WTC11 (cell line): ENCODE data around the gene CLEC2A. TPM values are rescaled to one million over a fixed set of nuclear protein-coding genes. Genes with fewer than 3 reads are reported as not detected.

Source experiments
- ATAC-seq: fragments of 200-7000 bp; cut with Tn5 transposase; 2 replicates; pipeline ENCODE4 v1.10.0; 2021; ENCODE audit warnings: mild to moderate bottlenecking, moderate library complexity
- CTCF ChIA-PET: fragments of 300-600 bp; sonication (Branson Sonifier 250); formaldehyde crosslinking; loops from one replicate; lab custom pipeline; 2021; ENCODE audit warnings: antibody characterized with exemption; lab: Charles Lee
- POLR2A ChIA-PET: fragments of 350-600 bp; sonication (Branson Sonifier 250); formaldehyde crosslinking; loops from one replicate; lab custom pipeline; 2021; ENCODE audit warnings: antibody characterized with exemption; lab: Charles Lee
- DNase-seq: peaks from one replicate; pipeline ENCODE4 v3.0.0; 2021; ENCODE audit warnings: low spot score
- H3K27ac Mint-ChIP-seq: 2 replicates; pipeline ENCODE4 v1.8.0; 2021; ENCODE audit warnings: mixed read lengths
- H3K27me3 Mint-ChIP-seq: 2 replicates; pipeline ENCODE4 v1.8.0; 2021; ENCODE audit warnings: low read depth, mild to moderate bottlenecking, moderate library complexity, mixed read lengths
- H3K36me3 Mint-ChIP-seq: 2 replicates; pipeline ENCODE4 v1.8.0; 2021; ENCODE audit warnings: mixed read lengths
- H3K4me1 Mint-ChIP-seq: 2 replicates; pipeline ENCODE4 v1.8.0; 2022; ENCODE audit warnings: mixed read lengths
- H3K4me3 Mint-ChIP-seq: 2 replicates; pipeline ENCODE4 v1.8.0; 2021; ENCODE audit warnings: mild to moderate bottlenecking, moderate library complexity, mixed read lengths
- H3K9me3 Mint-ChIP-seq: 2 replicates; pipeline ENCODE4 v1.8.0; 2021; ENCODE audit warnings: mixed read lengths
- ATF3 ChIP-seq: sonication (generic); formaldehyde crosslinking; conservative IDR thresholded peaks from 2 replicates; pipeline ENCODE4 v1.8.1; 2022; ENCODE audit warnings: mild to moderate bottlenecking, missing genetic modification reagents
- FOXK1 ChIP-seq: sonication (generic); formaldehyde crosslinking; IDR thresholded peaks from 2 replicates; pipeline ENCODE4 v1.8.0; 2022; ENCODE audit warnings: mild to moderate bottlenecking, moderate library complexity, missing genetic modification reagents
- GABPB1 ChIP-seq: sonication (generic); formaldehyde crosslinking; IDR thresholded peaks from 2 replicates; pipeline ENCODE4 v1.8.1; 2023; ENCODE audit warnings: mild to moderate bottlenecking, missing genetic modification reagents
- HMGA2 ChIP-seq: fragments of 250-450 bp; sonication (Bioruptor Pico); IDR thresholded peaks from 2 replicates; pipeline ENCODE4 v1.4.0; 2021; ENCODE audit warnings: mild to moderate bottlenecking, moderate library complexity
- HMGXB4 ChIP-seq: sonication (generic); formaldehyde crosslinking; IDR thresholded peaks from 2 replicates; pipeline ENCODE4 v1.8.1; 2023; ENCODE audit warnings: mild to moderate bottlenecking, moderate library complexity, missing genetic modification reagents
- KAT7 ChIP-seq: sonication (generic); formaldehyde crosslinking; IDR thresholded peaks from 2 replicates; pipeline ENCODE4 v1.8.1; 2023; ENCODE audit warnings: missing genetic modification reagents, mild to moderate bottlenecking, borderline replicate concordance
- NFYB ChIP-seq: sonication (generic); formaldehyde crosslinking; conservative IDR thresholded peaks from 2 replicates; pipeline ENCODE4 v1.8.0; 2022; ENCODE audit warnings: low read depth, missing genetic modification reagents
- PREB ChIP-seq: sonication (generic); formaldehyde crosslinking; IDR thresholded peaks from 2 replicates; pipeline ENCODE4 v1.8.1; 2022; ENCODE audit warnings: mild to moderate bottlenecking, missing genetic modification reagents, moderate library complexity, borderline replicate concordance
- STAT6 ChIP-seq: sonication (generic); formaldehyde crosslinking; conservative IDR thresholded peaks from 2 replicates; pipeline ENCODE4 v1.8.1; 2023; ENCODE audit warnings: mild to moderate bottlenecking, low read depth, missing genetic modification reagents, moderate library complexity
- TEAD1 ChIP-seq: sonication (generic); formaldehyde crosslinking; IDR thresholded peaks from 2 replicates; pipeline ENCODE4 v1.8.0; 2022; ENCODE audit warnings: mild to moderate bottlenecking, missing genetic modification reagents
- ZNF121 ChIP-seq: sonication (generic); formaldehyde crosslinking; IDR thresholded peaks from 2 replicates; pipeline ENCODE4 v1.8.0; 2023; ENCODE audit warnings: missing genetic modification reagents
- ZNF396 ChIP-seq: fragments of 250-450 bp; sonication (Bioruptor Pico); IDR thresholded peaks from 2 replicates; pipeline ENCODE4 v1.8.0; 2021; ENCODE audit warnings: mild to moderate bottlenecking, moderate library complexity, borderline replicate concordance
- ZSCAN18 ChIP-seq: fragments of 250-450 bp; sonication (Bioruptor Pico); IDR thresholded peaks from 2 replicates; pipeline ENCODE4 v2.1.2; 2022; ENCODE audit warnings: mild to moderate bottlenecking, moderate library complexity
- total RNA-seq: library from RNA; stranded (reverse); gene quantifications from 3 replicates; pipeline ENCODE4 v1.2.3, GENCODE V29; 2021
- TF ChIP-seq, protein P1 (sequence below): fragments of 250-450 bp; sonication (Bioruptor Pico); IDR thresholded peaks from 2 replicates; pipeline ENCODE4 v1.9.0; 2021; ENCODE audit warnings: mild to moderate bottlenecking
- TF ChIP-seq, protein P2 (sequence below): fragments of 250-450 bp; sonication (Bioruptor Pico); conservative IDR thresholded peaks from 2 replicates; pipeline ENCODE4 v1.9.0; 2021; ENCODE audit warnings: mild to moderate bottlenecking
- TF ChIP-seq, protein P3 (sequence below): sonication (generic); formaldehyde crosslinking; IDR thresholded peaks from 2 replicates; pipeline ENCODE4 v1.8.0; 2022; ENCODE audit warnings: mild to moderate bottlenecking, missing genetic modification reagents
- TF ChIP-seq, protein P4 (sequence below): sonication (generic); formaldehyde crosslinking; IDR thresholded peaks from 2 replicates; pipeline ENCODE4 v1.8.0; 2023; ENCODE audit warnings: mild to moderate bottlenecking, missing genetic modification reagents

Gene CLEC2A
- total RNA-seq, 1 experiment from 2014 or later = 3.5 TPM

DNA sequence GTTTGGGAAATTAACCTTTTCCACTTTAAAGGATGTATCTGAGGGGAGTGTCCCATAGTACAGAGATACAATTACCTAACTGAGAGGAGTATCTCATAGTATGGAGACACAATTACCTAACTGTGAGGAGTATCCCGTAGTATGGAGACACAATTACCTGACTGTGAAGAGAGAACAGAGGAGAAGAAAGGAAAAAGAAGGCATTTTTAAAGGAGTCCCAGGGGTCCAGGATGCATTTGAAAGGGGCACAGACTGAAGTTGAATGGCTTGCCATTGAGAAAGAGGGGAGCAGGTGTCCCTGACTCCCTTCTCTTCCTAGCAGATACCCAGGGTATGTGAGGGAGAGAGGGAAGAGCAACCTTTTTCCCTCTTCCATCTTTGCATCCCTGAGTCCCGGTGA lies 33.0 kb downstream of the CLEC2A start:
- H3K27me3 Mint-ChIP-seq = no peaks in the 10 kb centered on the region
- TF ChIP-seq FOXK1 (CRISPR knock-in tag) (no peak), ZNF121 (CRISPR knock-in tag) (no peak), ZSCAN18 (0 out of 2 replicates have a peak, but pooled peaks have one; percentile 32)
- TF ChIP-seq, protein P1, sequence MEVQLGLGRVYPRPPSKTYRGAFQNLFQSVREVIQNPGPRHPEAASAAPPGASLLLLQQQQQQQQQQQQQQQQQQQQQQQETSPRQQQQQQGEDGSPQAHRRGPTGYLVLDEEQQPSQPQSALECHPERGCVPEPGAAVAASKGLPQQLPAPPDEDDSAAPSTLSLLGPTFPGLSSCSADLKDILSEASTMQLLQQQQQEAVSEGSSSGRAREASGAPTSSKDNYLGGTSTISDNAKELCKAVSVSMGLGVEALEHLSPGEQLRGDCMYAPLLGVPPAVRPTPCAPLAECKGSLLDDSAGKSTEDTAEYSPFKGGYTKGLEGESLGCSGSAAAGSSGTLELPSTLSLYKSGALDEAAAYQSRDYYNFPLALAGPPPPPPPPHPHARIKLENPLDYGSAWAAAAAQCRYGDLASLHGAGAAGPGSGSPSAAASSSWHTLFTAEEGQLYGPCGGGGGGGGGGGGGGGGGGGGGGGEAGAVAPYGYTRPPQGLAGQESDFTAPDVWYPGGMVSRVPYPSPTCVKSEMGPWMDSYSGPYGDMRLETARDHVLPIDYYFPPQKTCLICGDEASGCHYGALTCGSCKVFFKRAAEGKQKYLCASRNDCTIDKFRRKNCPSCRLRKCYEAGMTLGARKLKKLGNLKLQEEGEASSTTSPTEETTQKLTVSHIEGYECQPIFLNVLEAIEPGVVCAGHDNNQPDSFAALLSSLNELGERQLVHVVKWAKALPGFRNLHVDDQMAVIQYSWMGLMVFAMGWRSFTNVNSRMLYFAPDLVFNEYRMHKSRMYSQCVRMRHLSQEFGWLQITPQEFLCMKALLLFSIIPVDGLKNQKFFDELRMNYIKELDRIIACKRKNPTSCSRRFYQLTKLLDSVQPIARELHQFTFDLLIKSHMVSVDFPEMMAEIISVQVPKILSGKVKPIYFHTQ (CRISPR knock-in tag) = no peak
- TF ChIP-seq, protein P2, sequence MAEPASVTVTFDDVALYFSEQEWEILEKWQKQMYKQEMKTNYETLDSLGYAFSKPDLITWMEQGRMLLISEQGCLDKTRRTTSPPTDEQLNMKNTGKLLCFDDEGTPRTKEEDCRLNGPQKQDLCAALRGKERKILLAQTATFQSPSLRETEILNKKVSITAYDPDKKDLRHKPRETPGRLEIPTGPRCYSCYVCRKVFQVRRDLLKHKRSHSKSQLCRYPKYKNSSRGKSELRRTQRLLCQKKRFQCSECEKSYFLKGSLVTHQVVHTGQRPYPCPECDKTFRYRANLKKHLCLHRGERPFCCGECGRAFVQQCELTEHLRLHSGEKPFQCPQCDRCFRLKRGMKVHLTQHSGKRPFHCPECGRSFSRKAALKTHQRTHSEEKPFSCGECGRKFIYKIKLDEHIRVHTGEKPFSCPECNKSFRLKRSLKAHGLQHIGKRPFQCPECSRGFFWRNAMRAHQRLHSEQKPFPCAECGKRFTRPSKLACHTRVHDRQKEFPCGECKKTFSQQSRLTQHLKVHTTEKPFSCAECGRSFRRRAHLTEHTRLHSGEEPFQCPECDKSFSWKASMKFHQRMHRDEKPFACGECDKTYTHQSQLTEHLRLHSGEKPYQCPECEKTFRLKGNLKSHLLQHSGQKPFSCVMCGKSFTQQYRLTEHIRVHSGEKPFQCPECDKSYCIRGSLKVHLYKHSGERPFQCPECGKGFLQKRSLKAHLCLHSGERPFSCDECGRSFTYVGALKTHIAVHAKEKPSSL (CRISPR knock-in tag) = no peak
- H3K27ac Mint-ChIP-seq = no peak overlapping the region
- CTCF ChIA-PET = no interaction called here
- DNase-seq (no peak), ATAC-seq (peak; percentile 66)
- POLR2A ChIA-PET = no interaction called here
- no peak overlapping the region for H3K4me3 Mint-ChIP-seq
- H3K4me1 Mint-ChIP-seq = peaks cover 24% of the 10 kb centered on the region
- peaks cover 32% of the 10 kb centered on the region for H3K9me3 Mint-ChIP-seq
- peaks cover 37% of the 10 kb centered on the region for H3K36me3 Mint-ChIP-seq

- Mint-ChIP-seq H3K27me3 (no peaks in the 10 kb centered on the region), H3K36me3 (peaks cover 24% of the 10 kb centered on the region), H3K9me3 (peaks cover 16% of the 10 kb centered on the region), H3K4me1 (peaks cover 24% of the 10 kb centered on the region), H3K4me3 (no peak overlapping the region), H3K27ac (no peak overlapping the region)
- DNase-seq (no peak), ATAC-seq (no peak)
- POLR2A ChIA-PET = no interaction called here
- CTCF ChIA-PET = interaction anchor here (1.0 kb wide), 1 partner anchor 147 kb away, joined by 4 read pairs; no protein-coding TSS in a partner anchor
- TF ChIP-seq GABPB1 (CRISPR knock-in tag) (no peak), ZNF396 (no peak), PREB (no peak), KAT7 (CRISPR knock-in tag) (no peak), STAT6 (no peak), ATF3 (CRISPR knock-in tag) (no peak), HMGXB4 (CRISPR knock-in tag) (no peak), HMGA2 (CRISPR knock-in tag) (no peak), TEAD1 (CRISPR knock-in tag) (no peak), NFYB (CRISPR knock-in tag) (no peak)
- TF ChIP-seq, protein P3, sequence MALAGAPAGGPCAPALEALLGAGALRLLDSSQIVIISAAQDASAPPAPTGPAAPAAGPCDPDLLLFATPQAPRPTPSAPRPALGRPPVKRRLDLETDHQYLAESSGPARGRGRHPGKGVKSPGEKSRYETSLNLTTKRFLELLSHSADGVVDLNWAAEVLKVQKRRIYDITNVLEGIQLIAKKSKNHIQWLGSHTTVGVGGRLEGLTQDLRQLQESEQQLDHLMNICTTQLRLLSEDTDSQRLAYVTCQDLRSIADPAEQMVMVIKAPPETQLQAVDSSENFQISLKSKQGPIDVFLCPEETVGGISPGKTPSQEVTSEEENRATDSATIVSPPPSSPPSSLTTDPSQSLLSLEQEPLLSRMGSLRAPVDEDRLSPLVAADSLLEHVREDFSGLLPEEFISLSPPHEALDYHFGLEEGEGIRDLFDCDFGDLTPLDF (CRISPR knock-in tag) = no peak
- TF ChIP-seq, protein P4, sequence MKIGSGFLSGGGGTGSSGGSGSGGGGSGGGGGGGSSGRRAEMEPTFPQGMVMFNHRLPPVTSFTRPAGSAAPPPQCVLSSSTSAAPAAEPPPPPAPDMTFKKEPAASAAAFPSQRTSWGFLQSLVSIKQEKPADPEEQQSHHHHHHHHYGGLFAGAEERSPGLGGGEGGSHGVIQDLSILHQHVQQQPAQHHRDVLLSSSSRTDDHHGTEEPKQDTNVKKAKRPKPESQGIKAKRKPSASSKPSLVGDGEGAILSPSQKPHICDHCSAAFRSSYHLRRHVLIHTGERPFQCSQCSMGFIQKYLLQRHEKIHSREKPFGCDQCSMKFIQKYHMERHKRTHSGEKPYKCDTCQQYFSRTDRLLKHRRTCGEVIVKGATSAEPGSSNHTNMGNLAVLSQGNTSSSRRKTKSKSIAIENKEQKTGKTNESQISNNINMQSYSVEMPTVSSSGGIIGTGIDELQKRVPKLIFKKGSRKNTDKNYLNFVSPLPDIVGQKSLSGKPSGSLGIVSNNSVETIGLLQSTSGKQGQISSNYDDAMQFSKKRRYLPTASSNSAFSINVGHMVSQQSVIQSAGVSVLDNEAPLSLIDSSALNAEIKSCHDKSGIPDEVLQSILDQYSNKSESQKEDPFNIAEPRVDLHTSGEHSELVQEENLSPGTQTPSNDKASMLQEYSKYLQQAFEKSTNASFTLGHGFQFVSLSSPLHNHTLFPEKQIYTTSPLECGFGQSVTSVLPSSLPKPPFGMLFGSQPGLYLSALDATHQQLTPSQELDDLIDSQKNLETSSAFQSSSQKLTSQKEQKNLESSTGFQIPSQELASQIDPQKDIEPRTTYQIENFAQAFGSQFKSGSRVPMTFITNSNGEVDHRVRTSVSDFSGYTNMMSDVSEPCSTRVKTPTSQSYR (CRISPR knock-in tag) = no peak
Measured at GRCh38 chr12:9897535-9897934, 34.6 kb downstream of the CLEC2A start.
